ENCODE measurements around the gene STUB1.

GRCh38 chr16:644556-644955, 35.7 kb upstream of the STUB1 start:
- no peak for TF ChIP-seq CTCF (IDR thresholded peaks at IDR 0.05)
- TF ChIP-seq POLR2A (IDR thresholded peaks at IDR 0.05), result no peak
